GM10847 (cell line): ENCODE measurements around the gene ZBTB48.

ENCODE experiments used
- POLR2A ChIP-seq: IDR thresholded peaks from 2 replicates; pipeline ENCODE4 v1.6.1; 2011; ENCODE audit not compliant: insufficient read length; ENCODE audit errors: extremely low read depth

Gene ZBTB48

GRCh38 chr1:6569033-6569432, 10.8 kb upstream of the ZBTB48 start:
- TF ChIP-seq POLR2A, result no peak

GRCh38 chr1:6570100-6570499, 9.7 kb upstream of the ZBTB48 start:
- no peak for TF ChIP-seq POLR2A

GRCh38 chr1:6570987-6571386, 8.8 kb upstream of the ZBTB48 start:
- no peak for TF ChIP-seq POLR2A

- no peak for TF ChIP-seq POLR2A
These were observed 7.0 kb upstream of the ZBTB48 start for GRCh38 chr1:6572653-6573383.

- TF ChIP-seq POLR2A, result no peak
These were observed 5.7 kb upstream of the ZBTB48 start for GRCh38 chr1:6574025-6574620.

GRCh38 chr1:6574818-6575217, 5.0 kb upstream of the ZBTB48 start:
- TF ChIP-seq POLR2A, result no peak

- no peak for TF ChIP-seq POLR2A
These were observed 1.8 kb upstream of the ZBTB48 start for GRCh38 chr1:6577831-6578525.

- TF ChIP-seq POLR2A, result no peak
These were observed 995 bp upstream of the ZBTB48 start for GRCh38 chr1:6578624-6579373.

GRCh38 chr1:6580119-6580592, 362 bp downstream of the ZBTB48 start:
- TF ChIP-seq POLR2A, result no peak

- TF ChIP-seq POLR2A, result no peak
These were observed 1.0 kb downstream of the ZBTB48 start for GRCh38 chr1:6580593-6581409.

- no peak for TF ChIP-seq POLR2A
These were observed 1.9 kb downstream of the ZBTB48 start for GRCh38 chr1:6581561-6582305.

- no peak for TF ChIP-seq POLR2A
These were observed 2.6 kb downstream of the ZBTB48 start for GRCh38 chr1:6582370-6582769.

- no peak for TF ChIP-seq POLR2A
These were observed 4.6 kb downstream of the ZBTB48 start for GRCh38 chr1:6584126-6585080.
